Endothelial cell of umbilical vein (primary cell): ENCODE results near the gene OR8G1.

Experiments used
- CTCF ChIP-seq, 2 donors: IDR thresholded peaks; 1 replicate in 1 of 2; 2 replicates in 1 of 2; pipeline ENCODE4 v1.5.1; 2011; ENCODE audit warnings: low read length in 2 of 2, mild to moderate bottlenecking in 2 of 2, moderate library complexity in 2 of 2, control low read depth in 1 of 2, inconsistent platforms in 1 of 2, low read depth in 1 of 2; ENCODE audit not compliant: insufficient read depth in 1 of 2; ENCODE audit errors: extremely low read depth in 1 of 2
- EZH2 ChIP-seq: IDR thresholded peaks from 2 replicates; pipeline ENCODE4 v1.6.1; 2012; ENCODE audit warnings: borderline replicate concordance, low read depth, mild to moderate bottlenecking, moderate library complexity, low read length, inconsistent platforms; ENCODE audit not compliant: severe bottlenecking
- GATA2 ChIP-seq: IDR thresholded peaks from 2 replicates; pipeline ENCODE4 v1.7.0; 2011; ENCODE audit warnings: low read depth, mild to moderate bottlenecking, moderate library complexity, mixed read lengths, low read length; ENCODE audit not compliant: insufficient read length, insufficient read depth
- JUN ChIP-seq: IDR thresholded peaks from 2 replicates; pipeline ENCODE4 v1.6.1; 2011; ENCODE audit warnings: borderline replicate concordance, low read depth; ENCODE audit not compliant: insufficient read length, insufficient read depth
- MAX ChIP-seq: IDR thresholded peaks from 2 replicates; pipeline ENCODE4 v1.6.1; 2011; ENCODE audit not compliant: insufficient read depth, insufficient read length
- MYC ChIP-seq: IDR thresholded peaks from one replicate; pipeline ENCODE4 v1.6.1; 2011; ENCODE audit warnings: mild to moderate bottlenecking, low read depth, low read length
- POLR2A ChIP-seq: IDR thresholded peaks from 2 replicates; pipeline ENCODE4 v1.6.1; 2012; ENCODE audit warnings: low read depth, mild to moderate bottlenecking, control low read depth, low read length
- POLR2AphosphoS5 ChIP-seq: IDR thresholded peaks from 2 replicates; pipeline ENCODE4 v1.6.1; 2012; ENCODE audit warnings: low read depth, mild to moderate bottlenecking, control low read depth, low read length, moderate library complexity; ENCODE audit not compliant: insufficient read depth

- TF ChIP-seq CTCF (IDR thresholded peaks at IDR 0.05; ENCODE audit: extremely low read depth in 1 of 2, insufficient read depth in 1 of 2, low read depth in 1 of 2, low read length in 2 of 2), result no peak
- TF ChIP-seq EZH2, result no peak
- no peak for TF ChIP-seq POLR2AphosphoS5
- TF ChIP-seq POLR2A, result no peak
- no peak for TF ChIP-seq GATA2
- no peak for TF ChIP-seq JUN
- TF ChIP-seq MAX, result no peak
- TF ChIP-seq MYC, result no peak
These were observed 36.9 kb upstream of the OR8G1 start for GRCh38 chr11:124204008-124204407.
